Measurements from ENCODE around the gene MBP.

MBP gene

DNA sequence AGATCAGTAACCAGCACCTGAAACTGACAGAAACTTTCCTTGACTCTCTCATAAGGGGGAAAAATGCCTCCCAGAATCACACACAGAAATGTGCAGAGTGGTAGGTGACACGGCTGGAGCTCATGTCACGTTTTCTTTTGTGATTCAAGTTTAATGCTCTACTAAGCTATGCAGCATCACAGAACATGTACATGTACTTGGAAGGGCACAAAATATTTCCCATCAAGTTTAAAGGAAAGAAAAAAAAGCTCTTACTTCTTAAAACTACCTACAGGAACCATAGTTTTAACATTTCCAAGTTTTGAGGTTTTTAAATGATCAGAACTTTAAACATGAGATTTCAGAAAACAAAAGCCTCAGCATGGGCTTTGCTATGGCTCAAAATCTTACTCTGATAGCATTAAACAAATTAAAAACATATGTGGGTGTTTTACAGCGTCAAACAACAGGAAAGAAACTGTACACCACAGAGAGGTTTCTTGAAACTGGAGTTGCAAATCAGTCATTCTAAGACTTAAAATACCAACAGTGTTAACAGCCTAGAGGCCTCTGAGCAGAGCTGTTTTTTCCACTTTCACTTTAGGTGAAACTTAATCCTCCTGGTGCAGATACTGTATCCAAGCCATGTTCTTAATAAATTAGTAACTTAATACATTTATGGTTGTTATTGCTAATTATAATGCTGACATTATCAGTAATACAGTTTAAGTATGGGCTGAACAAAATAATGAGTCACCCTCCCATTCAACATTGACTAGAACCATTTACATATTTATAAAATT lies 30.1 kb downstream of the MBP start:
- TF ChIP-seq TAF1 (IDR thresholded peaks at IDR 0.05; ENCODE audit: borderline replicate concordance, low read depth, low read length) (no peak), POLR2A (IDR thresholded peaks at IDR 0.05; ENCODE audit: low read depth, low read length) (no peak), POLR2AphosphoS5 (IDR thresholded peaks at IDR 0.05; ENCODE audit: low read depth, low read length) (no peak)
- no peak for DNase-seq (ENCODE audit: insufficient read length)
- no peak for FAIRE-seq

DNA sequence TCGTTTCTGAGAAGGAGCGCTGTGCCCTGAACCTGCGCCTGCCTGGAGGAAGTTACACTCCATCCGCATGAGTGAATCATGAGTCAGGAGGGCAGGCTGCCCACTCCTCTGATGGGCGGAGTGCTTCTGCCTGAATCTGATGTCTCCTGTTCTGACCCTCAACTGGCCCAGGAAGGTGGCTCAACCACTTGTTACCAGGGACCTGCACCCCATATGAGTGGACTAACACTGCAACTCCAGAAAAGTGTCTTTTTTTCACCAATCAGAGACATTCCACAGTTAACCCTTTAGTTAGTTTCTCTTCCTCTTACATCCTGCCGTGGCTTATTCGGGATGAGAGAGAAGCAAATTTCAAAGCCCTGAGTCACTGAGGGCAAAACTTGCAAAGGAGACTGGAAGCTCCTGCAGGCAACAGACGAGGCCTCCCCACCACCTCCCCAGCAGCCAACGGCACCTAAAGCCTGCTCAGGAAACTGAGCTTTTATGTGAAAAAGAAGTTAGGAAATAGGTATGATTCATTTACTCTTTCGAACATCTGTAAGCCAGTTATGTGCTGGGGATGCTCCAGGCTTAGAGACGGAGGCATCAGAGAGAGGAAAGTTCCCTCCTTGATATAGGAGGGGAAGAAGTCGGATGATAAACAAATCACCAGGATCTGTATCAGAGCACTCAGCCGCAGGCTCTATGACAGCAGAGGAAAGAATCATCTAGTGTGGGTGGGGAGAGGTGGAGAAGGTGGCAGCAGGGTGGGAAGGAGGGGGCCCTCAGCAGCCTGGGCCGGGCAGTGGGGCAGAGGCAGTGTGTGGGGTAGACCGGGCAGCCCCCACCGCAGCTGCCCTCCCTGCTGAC lies 30.9 kb downstream of the MBP start:
- DNase-seq (ENCODE audit: insufficient read length), result no peak
- peak; percentile 96 for FAIRE-seq

DNA sequence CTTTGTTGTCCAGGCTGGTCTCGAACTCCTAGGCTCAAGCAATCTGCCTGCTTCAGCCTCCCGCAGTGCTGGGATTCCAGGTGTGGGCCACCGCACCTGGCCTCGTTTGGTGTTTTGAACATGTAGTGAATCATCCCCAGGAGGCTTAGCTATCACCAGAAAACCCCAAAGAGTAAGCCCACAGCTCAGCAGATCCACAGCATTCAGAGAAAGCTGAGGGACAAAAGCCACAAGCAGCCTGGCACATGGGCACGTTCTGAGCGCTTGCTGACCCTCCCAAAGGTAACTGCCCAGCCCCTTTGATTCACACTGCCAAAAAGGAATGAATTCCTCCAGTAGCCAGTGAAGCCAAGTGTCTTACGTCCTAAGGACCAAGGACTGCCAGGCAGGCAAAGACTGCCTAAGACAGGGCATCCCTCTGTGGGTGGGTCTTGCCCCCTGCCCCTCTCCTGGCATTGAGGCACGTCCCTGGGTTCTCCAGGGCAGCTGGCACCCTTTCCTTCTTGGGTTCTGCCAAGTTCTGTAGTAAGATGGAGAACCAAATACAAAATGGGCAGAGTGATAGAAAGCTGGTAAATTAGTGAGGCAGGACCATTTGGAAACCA lies 31.7 kb downstream of the MBP start:
- DNase-seq (ENCODE audit: insufficient read length), result no peak
- peak; percentile 84 for FAIRE-seq
- TF ChIP-seq TAF1 (IDR thresholded peaks at IDR 0.05; ENCODE audit: borderline replicate concordance, low read depth, low read length), result no peak
- no peak for TF ChIP-seq POLR2AphosphoS5 (IDR thresholded peaks at IDR 0.05; ENCODE audit: low read depth, low read length)
- no peak for TF ChIP-seq POLR2A (IDR thresholded peaks at IDR 0.05; ENCODE audit: low read depth, low read length)

More for the DNA sequence above, 30.9 kb downstream of the MBP start:
- TF ChIP-seq POLR2A (IDR thresholded peaks at IDR 0.05; ENCODE audit: low read depth, low read length) (peak; percentile 47), POLR2AphosphoS5 (IDR thresholded peaks at IDR 0.05; ENCODE audit: low read depth, low read length) (no peak)

DNA sequence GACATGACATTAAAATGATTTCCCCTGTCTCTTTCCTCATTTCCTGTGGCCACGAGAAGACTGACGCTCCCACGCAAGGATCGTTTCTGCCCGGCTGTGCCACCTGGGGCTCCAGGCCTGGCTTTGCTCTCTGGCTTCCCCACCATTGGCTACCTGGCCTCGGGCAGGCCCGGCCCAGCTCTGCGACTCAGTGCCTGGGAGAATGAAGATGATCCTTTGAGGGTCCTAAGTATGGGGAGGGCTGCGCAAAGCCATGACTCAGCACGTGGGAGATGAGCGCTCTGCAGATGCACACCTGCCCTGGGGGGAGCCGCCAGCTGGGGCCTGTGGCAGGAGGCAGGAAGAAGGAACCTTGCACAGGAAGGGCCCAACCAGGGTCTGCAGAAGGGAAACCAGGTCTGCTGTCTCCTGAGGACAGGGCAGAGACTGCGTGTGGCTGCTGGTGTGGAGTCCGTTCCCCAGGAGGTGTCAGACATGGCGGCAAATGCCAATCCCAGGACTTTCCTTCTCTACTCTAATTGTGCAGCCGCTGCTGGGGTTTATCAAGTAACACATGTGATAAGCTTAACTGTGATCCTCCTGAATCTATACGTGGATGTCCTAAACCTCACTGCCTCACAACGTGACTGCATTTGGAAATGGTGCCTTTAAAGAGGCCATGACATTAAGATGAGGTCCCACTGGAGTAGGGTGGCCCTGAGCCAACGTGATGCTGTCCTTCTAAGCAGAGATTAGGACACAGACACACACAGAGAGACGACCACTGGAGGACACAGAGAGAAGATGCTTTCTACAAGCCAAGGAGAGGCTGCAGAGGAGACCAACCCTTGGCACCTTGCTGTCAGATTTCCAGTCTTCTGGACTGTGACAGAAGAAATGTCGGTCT lies 32.9 kb downstream of the MBP start:
- TF ChIP-seq POLR2A (IDR thresholded peaks at IDR 0.05; ENCODE audit: low read depth, low read length), result no peak
- no peak for TF ChIP-seq POLR2AphosphoS5 (IDR thresholded peaks at IDR 0.05; ENCODE audit: low read depth, low read length)
- no peak for TF ChIP-seq TAF1 (IDR thresholded peaks at IDR 0.05; ENCODE audit: borderline replicate concordance, low read depth, low read length)
- no peak for DNase-seq (ENCODE audit: insufficient read length)
- peak; percentile 70 for FAIRE-seq

DNA sequence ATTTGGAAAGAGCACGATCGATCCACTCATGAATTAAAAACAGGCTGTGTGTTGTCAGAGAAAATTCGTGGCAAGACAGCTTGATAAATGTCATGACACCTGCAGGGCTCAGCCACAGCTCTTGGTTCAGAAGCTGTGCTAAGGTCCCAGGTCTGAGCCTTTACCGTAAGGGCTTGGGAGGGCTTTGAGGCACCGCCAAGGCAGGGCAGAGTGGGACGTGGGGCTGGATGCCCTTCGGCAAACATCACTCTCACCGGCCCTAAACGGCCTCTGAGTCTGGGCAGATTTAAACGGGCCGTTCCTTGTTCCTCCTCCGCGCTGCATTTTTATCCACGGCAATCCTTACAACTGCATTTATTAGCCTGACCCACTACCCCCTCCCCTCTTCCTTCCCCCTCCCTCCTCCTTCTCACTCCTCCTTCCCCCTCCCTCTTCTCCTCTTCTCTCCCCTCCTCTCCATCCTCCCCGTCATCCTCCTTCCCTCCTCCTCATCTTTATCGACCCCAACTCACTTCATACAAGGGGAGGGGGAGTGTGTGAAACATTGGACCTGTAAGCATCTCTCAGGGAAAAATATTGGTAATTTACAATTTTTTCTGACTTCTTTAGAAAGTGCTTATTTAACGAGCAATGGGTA lies 33.9 kb downstream of the MBP start:
- TF ChIP-seq POLR2A (IDR thresholded peaks at IDR 0.05; ENCODE audit: low read depth, low read length), result no peak
- no peak for TF ChIP-seq TAF1 (IDR thresholded peaks at IDR 0.05; ENCODE audit: borderline replicate concordance, low read depth, low read length)
- no peak for TF ChIP-seq POLR2AphosphoS5 (IDR thresholded peaks at IDR 0.05; ENCODE audit: low read depth, low read length)
- no peak for FAIRE-seq
- DNase-seq (ENCODE audit: insufficient read length), result no peak

DNA sequence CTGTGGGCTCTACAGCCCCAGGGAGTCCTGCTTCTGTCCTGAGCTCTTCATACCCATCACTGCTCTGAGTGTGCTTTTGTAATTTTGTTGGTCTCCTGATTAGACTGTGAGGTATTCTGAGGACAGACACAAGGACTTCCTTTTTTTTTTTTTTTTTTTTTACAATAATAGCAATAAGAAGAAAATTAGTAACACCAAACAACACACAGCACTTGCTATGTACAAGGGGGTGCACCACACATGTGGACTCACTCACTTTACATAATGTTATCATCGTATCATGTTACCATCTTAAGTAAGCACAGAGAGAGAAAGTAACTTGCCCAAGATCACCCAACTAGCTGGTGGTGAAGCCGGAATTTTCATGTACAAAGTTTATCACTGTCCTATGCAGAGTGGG lies 34.6 kb downstream of the MBP start:
- DNase-seq (ENCODE audit: insufficient read length) (no peak), FAIRE-seq (no peak)
- no peak for TF ChIP-seq TAF1 (IDR thresholded peaks at IDR 0.05; ENCODE audit: borderline replicate concordance, low read depth, low read length)

DNA sequence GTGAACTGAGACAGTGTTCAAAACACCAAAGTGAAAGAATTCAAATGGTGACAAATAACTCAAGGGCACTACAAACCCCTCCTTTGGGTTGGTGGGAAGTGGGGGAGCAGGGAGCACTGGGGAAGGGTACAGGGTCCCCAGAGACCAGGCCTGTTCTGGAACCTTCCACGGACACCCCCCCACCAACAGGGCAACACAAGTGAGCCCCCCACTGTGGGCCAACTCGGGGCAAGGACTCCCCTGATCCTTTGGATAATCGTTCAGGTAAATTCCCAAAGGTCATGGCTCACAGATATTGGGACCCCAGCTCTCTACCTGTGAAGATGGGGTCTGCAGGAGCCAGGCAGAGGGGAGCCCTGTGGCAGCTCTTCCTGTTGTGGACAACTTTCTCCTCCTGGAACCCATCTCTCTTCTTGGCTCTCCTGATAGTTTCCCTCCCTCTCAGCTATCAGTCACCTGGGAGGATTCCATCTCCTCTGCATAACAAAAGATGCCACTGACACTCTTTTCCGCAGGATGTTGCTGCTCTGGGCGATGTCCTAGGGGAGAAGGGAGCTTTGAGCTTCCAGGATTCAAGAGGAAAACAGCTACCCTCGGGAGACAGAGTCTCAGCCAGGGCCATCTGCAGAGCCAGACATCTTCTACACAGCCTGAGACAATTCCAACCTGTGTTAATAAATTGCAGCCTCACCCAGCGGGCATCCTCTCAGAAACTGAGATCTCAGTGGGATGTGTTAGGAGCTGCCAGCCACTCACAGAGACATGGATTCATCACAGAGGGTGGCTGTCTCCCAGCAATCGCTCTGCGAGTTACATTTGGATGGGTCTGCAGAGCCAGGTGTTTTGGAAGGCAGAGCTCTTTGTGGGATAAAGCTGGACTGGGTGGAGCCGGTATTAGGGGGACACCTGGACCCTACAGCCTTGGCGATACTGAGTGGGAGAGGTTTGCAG lies 35.4 kb downstream of the MBP start:
- no peak for FAIRE-seq
- no peak for TF ChIP-seq TAF1 (IDR thresholded peaks at IDR 0.05; ENCODE audit: borderline replicate concordance, low read depth, low read length)
- TF ChIP-seq POLR2A (IDR thresholded peaks at IDR 0.05; ENCODE audit: low read depth, low read length), result no peak
- no peak for TF ChIP-seq POLR2AphosphoS5 (IDR thresholded peaks at IDR 0.05; ENCODE audit: low read depth, low read length)
- no peak for DNase-seq (ENCODE audit: insufficient read length)

DNA sequence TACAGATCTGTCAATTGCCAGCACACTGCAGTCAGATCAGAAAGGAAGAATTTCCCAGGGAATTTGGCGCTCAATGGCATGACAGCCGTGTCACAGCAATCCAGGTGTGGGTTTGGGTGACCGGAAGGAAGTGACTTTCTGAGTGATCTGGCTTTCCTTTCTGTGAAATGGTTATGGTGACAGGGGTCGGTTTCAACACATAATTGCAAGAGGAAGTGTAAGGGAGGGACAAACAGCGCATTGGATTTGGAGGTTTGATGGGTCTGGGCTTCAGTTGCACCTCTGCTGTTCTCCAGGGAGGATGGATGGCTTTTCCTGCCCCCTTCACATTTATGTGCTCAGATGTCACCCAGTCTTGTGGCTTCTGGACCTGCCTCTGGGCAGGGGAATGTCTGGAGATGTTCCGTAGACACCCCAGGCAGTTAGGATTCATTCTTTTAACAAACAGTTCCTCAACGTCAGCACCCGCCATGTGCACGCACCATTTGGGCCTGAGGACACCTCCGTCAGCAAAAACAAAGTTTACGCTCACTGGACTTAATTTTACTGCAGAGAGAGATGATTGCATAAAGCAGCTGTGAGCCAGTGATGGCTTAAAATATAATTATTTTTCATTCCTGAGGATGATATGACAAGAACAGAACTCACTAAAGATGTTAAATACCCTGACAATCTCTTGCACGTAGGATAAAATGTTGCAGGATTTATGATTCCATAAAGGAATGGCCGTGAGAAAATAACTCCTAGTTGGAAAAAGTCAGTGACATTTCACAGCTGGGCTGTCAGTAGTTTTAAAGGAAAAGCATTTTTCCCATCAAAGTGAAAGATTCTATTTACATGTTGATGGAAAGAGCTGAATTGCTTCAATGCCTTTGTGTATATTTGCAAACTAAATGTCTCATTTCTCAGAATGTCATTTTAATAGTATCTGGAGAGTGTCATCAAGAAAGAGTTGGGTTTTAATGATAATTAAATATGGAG lies 36.9 kb downstream of the MBP start:
- TF ChIP-seq POLR2A (IDR thresholded peaks at IDR 0.05; ENCODE audit: low read depth, low read length), result no peak
- TF ChIP-seq POLR2AphosphoS5 (IDR thresholded peaks at IDR 0.05; ENCODE audit: low read depth, low read length), result no peak
- TF ChIP-seq TAF1 (IDR thresholded peaks at IDR 0.05; ENCODE audit: borderline replicate concordance, low read depth, low read length), result no peak
- peak; percentile 54 for FAIRE-seq
- DNase-seq (ENCODE audit: insufficient read length), result no peak

DNA sequence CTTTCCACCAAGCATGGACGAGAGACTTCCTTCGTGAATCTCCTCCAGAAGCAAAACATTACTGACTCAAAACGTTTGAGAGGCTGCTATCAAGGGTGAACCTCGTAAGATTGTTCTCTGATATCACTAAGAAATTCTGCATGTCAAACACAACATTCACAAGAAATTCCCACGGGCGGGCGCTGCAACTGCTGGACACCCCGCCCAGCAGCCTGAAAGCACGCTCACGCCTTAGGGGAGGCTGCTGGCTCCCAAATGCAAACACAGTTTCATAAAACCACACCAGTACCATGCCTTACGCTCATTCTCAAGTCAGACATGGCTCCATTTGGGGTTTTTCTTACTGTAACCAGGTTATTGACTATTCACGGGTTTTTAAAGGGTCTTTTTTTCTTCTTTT lies 39.0 kb downstream of the MBP start:
- DNase-seq (ENCODE audit: insufficient read length), result no peak
- no peak for FAIRE-seq
- no peak for TF ChIP-seq POLR2AphosphoS5 (IDR thresholded peaks at IDR 0.05; ENCODE audit: low read depth, low read length)
- no peak for TF ChIP-seq POLR2A (IDR thresholded peaks at IDR 0.05; ENCODE audit: low read depth, low read length)
- no peak for TF ChIP-seq TAF1 (IDR thresholded peaks at IDR 0.05; ENCODE audit: borderline replicate concordance, low read depth, low read length)

Measured in GM12892 (cell line).